MCF 10A (cell line): Measurements from ENCODE around the gene NOC4L. TPM values are rescaled to one million over a fixed set of nuclear protein-coding genes. Genes with fewer than 3 reads are reported as not detected.

Experiments
- BruUV-seq: library from RNA; stranded (reverse); fragments of 400-500 nt; replicated peaks from 2 replicates; lab custom pipeline; 2021; lab: Mats Ljungman, UMichigan
- CTCF ChIA-PET: fragments of 300-600 bp; sonication (Branson Sonifier 250); formaldehyde crosslinking; extraction: SDS; loops from one replicate; lab custom pipeline; 2021; ENCODE audit warnings: antibody characterized with exemption, inconsistent platforms; lab: Yijun Ruan, JAX
- POLR2A ChIA-PET: fragments of 300-600, 350-650 bp; sonication (Branson Sonifier 250); formaldehyde crosslinking; extraction: SDS; loops from one replicate; lab custom pipeline; 2020; ENCODE audit warnings: antibody characterized with exemption, inconsistent platforms; lab: Yijun Ruan, JAX
- DNase-seq: peaks from one replicate; pipeline ENCODE4 v3.0.0-alpha.2; 2018; ENCODE audit not compliant: unreplicated experiment
- H3K27ac Mint-ChIP-seq: one replicate; pipeline ENCODE4 v1.8.0; 2022; ENCODE audit warnings: mild to moderate bottlenecking, low read depth, mixed read lengths; ENCODE audit not compliant: unreplicated experiment
- H3K27me3 Mint-ChIP-seq: one replicate; pipeline ENCODE4 v1.8.0; 2022; ENCODE audit warnings: mixed read lengths; ENCODE audit not compliant: insufficient read depth, unreplicated experiment
- H3K36me3 Mint-ChIP-seq: one replicate; pipeline ENCODE4 v1.8.0; 2022; ENCODE audit warnings: mild to moderate bottlenecking, moderate library complexity, mixed read lengths; ENCODE audit not compliant: insufficient read depth, unreplicated experiment
- H3K4me1 Mint-ChIP-seq: one replicate; pipeline ENCODE4 v1.8.0; 2022; ENCODE audit warnings: mixed read lengths; ENCODE audit not compliant: insufficient read depth, unreplicated experiment
- H3K4me3 Mint-ChIP-seq: one replicate; pipeline ENCODE4 v1.8.0; 2022; ENCODE audit warnings: mild to moderate bottlenecking, moderate library complexity, mixed read lengths; ENCODE audit not compliant: unreplicated experiment
- H3K9me3 Mint-ChIP-seq: one replicate; pipeline ENCODE4 v1.8.0; 2022; ENCODE audit warnings: mixed read lengths; ENCODE audit not compliant: unreplicated experiment
- CTCF ChIP-seq: fragments of 200-600 bp; IDR thresholded peaks from one replicate; pipeline ENCODE4 v1.8.0; 2022; ENCODE audit warnings: antibody characterized with exemption, mild to moderate bottlenecking; ENCODE audit not compliant: unreplicated experiment
- intact Hi-C: fragments of 100-400 bp; cut with micrococcal nuclease; formaldehyde crosslinking; loops from 2 replicates; pipeline ENCODE4 v1.14.1; 2022
- total RNA-seq: library from RNA; stranded (reverse); gene quantifications from 2 replicates; pipeline ENCODE4 v1.2.3, GENCODE V29; 2022

The NOC4L gene
- total RNA-seq, 1 experiment from 2014 or later = 32.0 TPM

DNA sequence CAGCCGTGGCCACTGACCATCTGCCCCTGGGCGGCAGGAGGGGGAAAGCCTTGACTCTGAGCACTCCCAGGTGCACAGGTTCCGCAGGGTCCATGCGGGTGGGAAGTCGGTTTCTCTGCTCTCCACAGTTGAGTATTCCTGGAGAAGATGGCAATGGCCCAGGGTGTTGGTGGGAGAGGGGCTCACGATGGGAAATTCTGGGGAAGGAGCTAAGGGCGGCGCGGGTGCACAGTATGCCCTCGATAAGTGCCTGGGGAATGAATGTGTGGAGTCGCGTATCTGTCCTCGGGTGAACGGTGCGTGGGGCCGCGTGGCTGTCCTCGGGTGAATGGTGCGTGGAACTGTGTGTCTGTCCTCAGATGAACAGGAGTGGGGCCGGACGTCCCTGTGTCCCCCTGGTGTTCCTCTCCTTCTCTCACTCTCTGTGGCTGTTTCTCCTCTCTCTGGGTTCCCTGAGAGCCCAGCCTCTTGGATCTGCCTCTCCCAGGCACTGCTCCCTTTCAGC is 38.0 kb downstream of the NOC4L start:
- Mint-ChIP-seq H3K4me1 (no peaks in the 10 kb centered on the region), H3K36me3 (no peaks in the 10 kb centered on the region), H3K27ac (no peak overlapping the region), H3K4me3 (no peak overlapping the region), H3K9me3 (peaks cover 11% of the 10 kb centered on the region), H3K27me3 (peaks cover 87% of the 10 kb centered on the region)
- no peak for TF ChIP-seq CTCF
- DNase-seq = no peak
- intact Hi-C loops = no loop called here
- POLR2A ChIA-PET = no interaction called here
- BruUV-seq = no TSS peak
- CTCF ChIA-PET = no interaction called here

DNA sequence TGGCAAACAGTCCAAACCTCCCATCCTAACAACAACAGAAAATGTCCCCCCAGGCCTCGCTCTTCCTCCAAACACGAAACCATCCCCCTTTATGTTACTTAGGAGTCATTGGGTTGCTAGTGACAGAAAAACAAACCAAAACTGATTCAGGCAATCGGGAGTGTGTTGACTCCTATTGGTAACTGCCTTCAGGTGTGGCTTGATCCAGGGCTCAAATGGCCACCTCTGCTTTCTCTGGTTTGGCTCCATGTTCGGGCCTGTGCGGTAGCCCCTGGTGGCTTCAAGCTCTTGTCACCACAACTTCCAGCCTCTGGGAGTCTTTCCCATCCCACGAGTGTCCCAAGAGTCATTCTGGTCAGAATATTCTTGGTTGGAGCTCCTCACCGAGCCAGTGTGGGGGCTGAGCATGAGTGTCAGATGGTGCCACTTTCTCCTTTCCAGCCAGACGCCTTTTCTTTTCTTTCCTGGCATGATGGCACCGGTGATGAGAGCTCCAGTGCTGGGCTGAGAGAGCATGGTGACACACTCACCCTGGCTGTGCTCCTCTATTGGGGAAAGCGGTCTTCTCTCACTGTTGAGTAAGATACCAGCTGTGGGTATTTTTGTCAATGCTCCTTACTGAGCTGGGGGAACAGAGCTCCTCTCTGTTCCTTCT is 38.6 kb downstream of the NOC4L start:
- no TSS peak for BruUV-seq
- Mint-ChIP-seq H3K4me3 (no peak overlapping the region), H3K36me3 (no peaks in the 10 kb centered on the region), H3K27ac (no peak overlapping the region), H3K4me1 (no peaks in the 10 kb centered on the region), H3K27me3 (peaks cover 87% of the 10 kb centered on the region), H3K9me3 (peaks cover 11% of the 10 kb centered on the region)
- intact Hi-C loops = no loop called here
- no peak for DNase-seq
- no peak for TF ChIP-seq CTCF
- POLR2A ChIA-PET = interaction anchor here (0.6 kb wide), 1 partner anchor 24 kb away, joined by 4 read pairs; no protein-coding TSS in a partner anchor
- CTCF ChIA-PET = interaction anchor here (1.2 kb wide), 1 partner anchor 28 kb away, joined by 4 read pairs; no protein-coding TSS in a partner anchor

DNA sequence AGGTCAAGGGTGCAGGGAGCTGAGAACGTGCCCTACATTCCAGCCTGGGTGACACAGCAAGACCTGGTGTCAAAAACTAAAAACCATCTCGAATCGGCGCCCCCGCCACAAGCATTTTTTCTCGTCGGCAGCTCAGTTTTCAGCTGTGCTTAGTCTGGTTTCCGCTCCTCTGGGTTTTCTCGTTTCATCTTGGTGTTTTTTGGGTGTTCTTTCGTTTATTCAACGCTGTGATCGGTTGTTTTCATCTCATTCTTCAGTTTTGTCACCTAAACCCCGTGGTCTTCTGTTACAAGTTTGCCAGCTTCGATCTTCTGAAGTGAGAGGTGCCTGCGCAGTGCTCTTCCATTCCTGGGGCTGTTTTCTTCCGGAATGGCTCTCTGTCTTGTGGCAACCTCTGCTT is 41.4 kb downstream of the NOC4L start:
- Mint-ChIP-seq H3K4me1 (peaks cover 5% of the 10 kb centered on the region), H3K27ac (no peak overlapping the region), H3K27me3 (peaks cover 59% of the 10 kb centered on the region), H3K36me3 (no peaks in the 10 kb centered on the region), H3K4me3 (no peak overlapping the region), H3K9me3 (peaks cover 11% of the 10 kb centered on the region)
- ChIA-PET CTCF (interaction anchor here (0.7 to 1.2 kb wide), 4 partner anchors 31 to 228 kb away, joined by 3 to 5 read pairs (median 4); no protein-coding TSS in a partner anchor), POLR2A (interaction anchor here (0.6 to 1.4 kb wide), 5 partner anchors 9 to 396 kb away, joined by 3 to 4 read pairs (median 3); no protein-coding TSS in a partner anchor)
- no TSS peak for BruUV-seq
- no peak for TF ChIP-seq CTCF
- no peak for DNase-seq
- intact Hi-C loops = no loop called here

DNA sequence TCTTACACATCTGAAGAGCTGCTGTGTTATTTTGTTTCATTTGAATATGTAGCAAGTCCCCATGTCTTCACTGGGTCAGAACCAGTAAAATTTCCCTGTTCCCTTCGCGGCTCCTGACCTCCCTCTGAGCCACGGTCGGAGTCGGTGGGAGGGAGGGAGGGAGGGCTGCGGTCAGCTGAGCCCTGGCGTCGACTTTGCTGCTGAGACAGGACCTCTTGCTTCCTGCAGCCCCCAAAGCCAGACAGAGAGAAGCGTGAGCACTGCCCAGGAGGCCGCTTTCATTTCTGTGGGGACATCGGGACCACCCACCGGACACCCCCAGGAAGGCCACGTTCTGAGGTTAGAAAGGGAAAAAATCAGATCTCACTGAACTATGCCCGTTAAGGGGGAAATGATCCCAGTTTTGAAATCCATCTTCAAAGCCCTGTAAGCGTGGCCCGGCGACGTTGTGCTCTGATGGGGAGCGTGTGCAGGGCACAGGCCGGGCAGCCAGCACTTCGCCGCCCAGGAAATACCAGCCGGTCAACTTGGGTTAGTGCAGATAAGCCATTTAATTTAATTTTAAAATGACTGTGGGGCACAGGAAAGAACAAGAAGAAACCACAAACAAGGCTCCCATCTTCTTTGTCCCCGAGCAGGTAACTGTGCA is 42.1 kb downstream of the NOC4L start:
- H3K9me3 Mint-ChIP-seq = peaks cover 6% of the 10 kb centered on the region
- intact Hi-C loops = no loop called here
- H3K4me3 Mint-ChIP-seq = no peak overlapping the region
- no peaks in the 10 kb centered on the region for H3K36me3 Mint-ChIP-seq
- CTCF ChIA-PET = interaction anchor here (0.9 to 1.2 kb wide), 2 partner anchors 31 to 228 kb away, joined by 3 to 4 read pairs; no protein-coding TSS in a partner anchor
- BruUV-seq = no TSS peak
- no peak for TF ChIP-seq CTCF
- POLR2A ChIA-PET = interaction anchor here (0.6 to 1.4 kb wide), 4 partner anchors 22 to 395 kb away, joined by 3 to 4 read pairs (median 3); no protein-coding TSS in a partner anchor
- peaks cover 52% of the 10 kb centered on the region for H3K27me3 Mint-ChIP-seq
- H3K4me1 Mint-ChIP-seq = peaks cover 5% of the 10 kb centered on the region
- no peak overlapping the region for H3K27ac Mint-ChIP-seq
- no peak for DNase-seq
